GM12872 (cell line): ENCODE results near the gene FBLN7.

Experiments
- TF ChIP-seq, protein P1 (sequence below): IDR thresholded peaks from 3 replicates; pipeline ENCODE4 v1.5.1; 2011; ENCODE audit warnings: low read depth, mild to moderate bottlenecking, low read length, moderate library complexity; ENCODE audit not compliant: insufficient read depth

Gene FBLN7

DNA sequence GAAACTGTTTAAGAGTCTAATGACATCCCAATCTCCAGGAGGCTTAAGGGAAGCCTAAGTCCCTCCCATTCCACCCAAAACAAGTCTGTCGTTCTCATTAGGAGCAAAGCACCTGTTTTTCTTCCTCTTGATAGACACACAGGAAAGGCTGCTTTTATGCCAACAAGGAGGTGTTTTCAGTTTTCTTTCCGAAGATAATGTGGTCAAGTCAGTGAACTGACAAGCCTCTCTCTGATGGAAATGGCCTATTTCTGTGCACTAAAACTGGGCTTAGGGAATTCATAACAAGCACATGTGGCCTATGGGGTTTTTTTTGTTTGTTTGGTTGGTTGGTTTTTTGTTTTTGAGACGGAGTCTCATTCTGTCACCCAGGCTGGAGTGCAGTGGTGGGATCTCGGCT is 36.2 kb downstream of the FBLN7 start:
- TF ChIP-seq, protein P1, sequence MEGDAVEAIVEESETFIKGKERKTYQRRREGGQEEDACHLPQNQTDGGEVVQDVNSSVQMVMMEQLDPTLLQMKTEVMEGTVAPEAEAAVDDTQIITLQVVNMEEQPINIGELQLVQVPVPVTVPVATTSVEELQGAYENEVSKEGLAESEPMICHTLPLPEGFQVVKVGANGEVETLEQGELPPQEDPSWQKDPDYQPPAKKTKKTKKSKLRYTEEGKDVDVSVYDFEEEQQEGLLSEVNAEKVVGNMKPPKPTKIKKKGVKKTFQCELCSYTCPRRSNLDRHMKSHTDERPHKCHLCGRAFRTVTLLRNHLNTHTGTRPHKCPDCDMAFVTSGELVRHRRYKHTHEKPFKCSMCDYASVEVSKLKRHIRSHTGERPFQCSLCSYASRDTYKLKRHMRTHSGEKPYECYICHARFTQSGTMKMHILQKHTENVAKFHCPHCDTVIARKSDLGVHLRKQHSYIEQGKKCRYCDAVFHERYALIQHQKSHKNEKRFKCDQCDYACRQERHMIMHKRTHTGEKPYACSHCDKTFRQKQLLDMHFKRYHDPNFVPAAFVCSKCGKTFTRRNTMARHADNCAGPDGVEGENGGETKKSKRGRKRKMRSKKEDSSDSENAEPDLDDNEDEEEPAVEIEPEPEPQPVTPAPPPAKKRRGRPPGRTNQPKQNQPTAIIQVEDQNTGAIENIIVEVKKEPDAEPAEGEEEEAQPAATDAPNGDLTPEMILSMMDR, result no peak

DNA sequence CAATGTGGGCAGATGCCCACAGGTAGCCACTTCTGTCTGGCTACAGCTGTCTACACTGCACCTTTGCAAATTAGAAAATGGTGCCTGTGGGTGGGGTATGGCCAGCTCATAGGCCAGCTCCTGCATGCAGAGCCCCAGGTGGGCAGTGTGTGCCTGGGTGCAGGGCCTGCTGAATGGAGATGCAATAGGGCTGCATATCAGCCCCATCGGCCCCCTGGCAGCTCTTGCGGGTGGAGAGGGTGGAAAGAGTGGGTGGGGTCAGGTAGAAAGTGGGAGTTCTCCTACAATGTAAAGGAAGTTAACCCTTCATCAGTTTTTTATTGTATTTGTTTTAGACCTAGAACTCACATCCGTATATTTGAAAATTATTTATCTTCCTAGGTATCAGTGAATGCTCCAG is 37.1 kb downstream of the FBLN7 start:
- TF ChIP-seq, protein P1, result no peak

DNA sequence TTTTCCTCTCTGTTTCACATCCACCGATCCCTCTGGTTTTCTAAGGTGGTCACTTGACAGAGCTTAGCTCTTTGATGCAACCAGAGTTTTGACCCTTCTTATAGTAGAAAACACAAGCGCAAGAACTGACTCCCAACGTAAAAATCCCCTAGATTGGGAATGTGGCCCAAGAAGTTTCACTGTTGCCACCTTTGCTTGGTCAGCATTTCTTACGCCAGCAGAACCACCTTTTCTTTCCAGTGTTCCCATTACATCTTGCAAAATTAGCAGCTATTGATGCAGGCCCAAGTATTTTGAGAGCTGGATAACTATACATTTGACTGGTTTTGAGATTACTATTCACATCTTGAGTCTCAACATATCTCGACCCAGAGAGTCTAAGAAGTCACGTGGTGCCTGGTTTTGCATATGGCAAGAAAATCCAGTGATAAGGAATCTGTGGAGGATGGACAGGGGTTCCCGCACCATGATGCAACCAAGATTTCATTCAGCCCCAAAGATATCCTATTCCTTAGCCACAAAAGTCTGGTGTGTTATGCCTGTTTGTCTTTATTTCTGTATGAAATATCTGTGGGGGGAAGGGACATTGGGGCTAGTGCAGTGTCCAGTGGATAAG is 37.9 kb downstream of the FBLN7 start:
- TF ChIP-seq, protein P1, result no peak

DNA sequence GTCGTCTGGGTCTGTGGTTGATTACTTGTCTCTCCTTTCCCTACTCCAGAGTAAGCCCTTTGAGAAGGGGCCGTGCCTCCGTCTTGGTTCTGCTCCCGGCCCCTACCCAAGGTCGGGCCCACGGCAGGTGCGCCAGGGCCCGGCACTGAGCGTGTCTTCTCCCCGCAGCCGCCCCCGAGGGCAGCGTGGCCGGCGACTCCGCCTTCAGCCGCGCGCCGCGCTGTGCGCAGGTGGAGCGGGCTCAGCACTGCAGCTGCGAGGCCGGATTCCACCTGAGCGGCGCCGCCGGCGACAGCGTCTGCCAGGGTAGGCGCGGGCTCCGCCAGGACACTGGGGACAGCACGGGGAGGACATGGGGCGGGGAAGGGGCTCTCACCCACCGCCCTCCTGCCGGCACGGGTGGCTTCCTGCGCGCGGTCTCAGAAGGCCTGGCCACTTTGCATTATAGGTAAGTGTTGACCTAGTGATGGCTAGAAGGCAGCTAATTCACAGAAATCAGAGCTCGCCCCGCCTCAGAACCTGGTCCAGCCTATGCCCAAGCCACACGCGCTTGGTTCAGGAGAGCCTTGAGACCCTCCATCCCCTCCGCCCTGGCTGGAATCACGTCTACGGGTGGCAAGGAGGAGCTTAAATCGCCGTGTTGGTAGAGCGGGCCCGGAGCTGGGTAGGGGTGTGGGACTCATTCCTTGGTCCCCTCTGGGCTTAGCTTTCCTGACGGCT is 43.5 kb downstream of the FBLN7 start:
- TF ChIP-seq, protein P1, result no peak

DNA sequence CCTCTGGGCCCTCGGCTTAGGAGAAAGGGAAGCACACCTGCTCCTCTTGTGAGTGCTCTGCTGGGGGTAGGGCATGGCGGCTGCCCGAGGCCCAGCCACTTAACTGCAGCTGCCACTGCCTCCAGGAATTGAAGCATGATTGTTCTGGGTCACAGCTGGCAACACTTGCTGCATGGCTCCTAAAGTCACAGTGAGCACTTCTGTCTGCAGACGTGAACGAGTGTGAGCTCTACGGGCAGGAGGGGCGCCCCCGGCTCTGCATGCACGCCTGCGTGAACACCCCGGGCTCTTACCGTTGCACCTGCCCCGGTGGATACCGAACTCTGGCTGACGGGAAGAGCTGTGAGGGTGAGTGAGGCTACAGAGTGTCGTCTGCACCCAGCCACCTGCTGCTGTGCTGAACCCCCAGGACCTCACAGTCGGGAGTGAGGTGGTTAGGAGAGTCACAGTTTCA is 44.4 kb downstream of the FBLN7 start:
- TF ChIP-seq, protein P1, result no peak

DNA sequence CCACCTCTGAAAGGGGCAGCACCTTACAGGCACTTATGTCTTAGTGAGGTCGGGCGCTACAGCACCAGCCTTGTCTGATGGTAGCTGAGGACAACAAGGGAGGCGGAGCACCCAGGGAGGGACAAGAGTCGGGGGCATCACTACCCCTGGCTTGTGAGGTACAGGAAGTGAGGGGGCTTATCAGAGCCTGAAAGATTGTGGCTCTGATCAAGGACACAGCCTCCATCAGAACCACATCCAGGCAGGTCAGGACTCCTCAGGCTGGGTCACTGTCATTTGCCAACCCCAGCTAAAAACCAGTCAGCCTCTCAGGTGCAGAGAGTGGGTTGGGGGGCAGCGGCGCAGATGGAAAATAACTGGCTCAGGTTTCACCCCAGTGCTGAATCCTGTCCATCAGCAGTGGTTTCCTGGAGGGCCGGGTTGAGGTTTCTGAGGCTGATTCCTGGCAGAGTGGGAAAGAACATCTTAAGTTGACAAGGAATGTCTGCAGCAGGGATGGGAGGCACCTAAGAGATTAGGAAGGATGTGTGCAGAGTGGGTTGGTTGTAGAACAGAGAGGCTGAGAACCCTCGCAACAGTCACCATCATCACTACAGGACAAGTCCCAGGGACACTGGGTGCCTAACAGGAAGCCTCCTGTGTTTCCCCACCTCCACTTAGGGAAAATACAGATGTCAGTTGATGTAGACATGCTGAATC is 45.3 kb downstream of the FBLN7 start:
- TF ChIP-seq, protein P1, result no peak

DNA sequence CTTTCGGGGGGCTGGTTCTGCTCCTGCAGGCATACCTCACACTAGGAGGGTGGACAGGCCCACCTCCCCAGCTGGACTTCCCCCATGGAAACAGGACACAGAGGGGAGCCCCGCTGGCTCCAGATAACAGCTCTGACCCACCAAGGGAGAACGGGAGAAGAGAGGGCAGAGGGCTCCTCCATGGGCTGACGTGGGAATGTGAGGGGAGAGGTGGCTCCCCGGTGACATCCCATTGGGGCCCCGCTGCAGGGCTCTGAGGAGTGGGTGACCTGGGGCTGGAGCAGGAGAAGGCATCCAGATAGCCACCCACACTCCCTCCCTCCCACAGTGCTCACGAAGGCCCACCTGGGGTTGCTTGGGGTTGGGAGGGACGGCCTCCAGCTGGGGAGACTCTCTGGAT is 45.9 kb downstream of the FBLN7 start:
- TF ChIP-seq, protein P1, result no peak
